ENCODE measurements around the gene TRAF5.

TRAF5 gene

DNA sequence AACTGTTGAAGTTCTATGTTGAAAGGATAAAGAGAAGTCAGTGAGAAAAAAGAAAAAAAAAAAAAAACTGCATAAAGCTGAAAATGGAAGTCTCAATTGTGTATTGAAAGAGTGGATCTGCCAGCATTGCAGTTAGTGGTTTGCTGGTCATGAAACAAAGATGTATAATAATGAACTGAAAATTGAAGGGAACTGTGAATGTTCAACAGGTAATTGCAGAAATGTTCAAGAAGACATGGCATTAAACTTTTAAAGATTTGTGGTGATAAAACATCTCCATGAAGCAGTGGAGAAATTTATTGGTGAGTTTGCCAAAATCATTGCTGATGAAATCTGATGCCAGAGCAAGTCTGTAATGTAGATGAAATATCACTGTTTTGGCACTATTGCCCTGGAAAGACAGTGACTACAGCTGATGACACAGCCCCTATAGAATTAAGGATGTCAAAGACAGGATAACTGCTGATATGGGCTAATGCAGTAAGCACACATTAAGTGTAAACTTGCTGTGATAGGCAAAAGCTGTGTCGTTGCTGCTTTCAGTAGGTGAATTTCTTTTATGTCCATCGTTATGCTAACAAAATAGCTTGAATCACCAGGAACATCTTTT, 94.3 kb downstream of the TRAF5 start:
- DNase-seq (ENCODE audit: low read depth in 3 of 3, low spot score in 1 of 3): no peak

DNA sequence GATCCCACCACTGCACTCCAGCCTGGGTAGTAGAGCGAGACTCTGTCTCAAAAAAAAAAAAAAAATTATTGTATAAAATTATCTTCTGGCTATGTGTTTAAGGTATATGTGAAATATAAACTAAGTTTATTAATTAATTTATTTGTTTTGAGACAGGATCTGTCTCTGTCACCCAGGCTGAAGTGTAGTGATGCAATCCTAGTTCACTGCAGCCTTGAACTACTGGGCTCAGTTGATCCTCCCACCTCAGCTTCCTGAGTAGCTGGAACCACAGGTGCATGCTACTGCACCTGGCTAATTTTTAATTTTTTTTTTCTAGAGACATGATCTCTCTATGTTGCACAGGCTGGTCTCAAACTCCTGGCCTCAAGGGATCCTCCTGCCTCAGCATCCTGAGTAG, 97.4 kb downstream of the TRAF5 start:
- DNase-seq (ENCODE audit: low read depth in 3 of 3, low spot score in 1 of 3): no peak
